Activated T-helper 2 cell treated with anti-CD3 and anti-CD28 coated beads, Interferon-gamma antibody, Interleukin-2, Interleukin-4, amounts not matched to agents 10 μg/mL and 5 μg/mL and 100 μg/mL, durations not matched to agents 14 hours and 24 hours and 36 hours (primary cell): ENCODE measurements around the gene CMIP. TPM values are rescaled to one million over a fixed set of nuclear protein-coding genes. Genes with fewer than 3 reads are reported as not detected.
A peak's percentile ranks its signal among the peaks of the same experiment; 100 is the strongest.

Experiments
- DNase-seq: peaks from one replicate; pipeline ENCODE4 v3.0.0; 2021; ENCODE audit warnings: low spot score
- H3K27ac Mint-ChIP-seq: one replicate; pipeline ENCODE4 v1.8.0; 2021; ENCODE audit warnings: mixed read lengths
- H3K27me3 Mint-ChIP-seq: one replicate; pipeline ENCODE4 v1.8.0; 2021; ENCODE audit warnings: low read depth, mixed read lengths
- H3K36me3 Mint-ChIP-seq: one replicate; pipeline ENCODE4 v1.8.0; 2021; ENCODE audit warnings: low read depth, mixed read lengths
- H3K4me1 Mint-ChIP-seq: one replicate; pipeline ENCODE4 v1.8.0; 2021; ENCODE audit warnings: low read depth, mixed read lengths
- H3K4me3 Mint-ChIP-seq: one replicate; pipeline ENCODE4 v1.8.0; 2021; ENCODE audit warnings: low read depth, mild to moderate bottlenecking, moderate library complexity, mixed read lengths
- H3K9me3 Mint-ChIP-seq: one replicate; pipeline ENCODE4 v1.8.0; 2021; ENCODE audit warnings: mixed read lengths
- intact Hi-C: fragments of 100-400 bp; cut with micrococcal nuclease; formaldehyde crosslinking; loops from one replicate; pipeline ENCODE4 v1.15.1; 2023
- total RNA-seq: library from RNA; stranded (reverse); gene quantifications from 2 replicates; pipeline ENCODE4 v1.2.3, GENCODE V29; 2022

CMIP gene
- total RNA-seq, 1 donor from 2014 or later, result 68.0 TPM

DNA sequence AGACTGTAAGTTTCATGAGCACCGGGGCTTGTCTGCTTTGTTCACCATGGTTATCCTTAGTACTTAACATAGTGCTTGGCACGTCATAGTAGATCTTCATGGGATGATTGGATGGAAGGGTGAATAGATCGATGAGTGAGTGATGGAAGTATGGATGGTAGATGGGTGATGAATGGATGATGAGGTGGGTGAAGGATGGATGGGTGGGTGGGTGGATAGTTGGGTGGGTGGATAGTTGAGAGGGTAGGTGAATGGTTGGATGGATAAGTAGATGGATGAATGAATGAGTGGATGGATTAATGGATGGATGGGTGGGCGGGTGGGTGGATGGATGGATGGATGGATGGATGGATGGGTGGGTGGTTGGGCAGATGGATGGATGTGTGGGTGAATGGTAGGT, 201.3 kb downstream of the CMIP start:
- Mint-ChIP-seq H3K9me3 (no peaks in the 10 kb centered on the region), H3K4me1 (peaks cover 21% of the 10 kb centered on the region), H3K27me3 (no peaks in the 10 kb centered on the region), H3K4me3 (no peak overlapping the region), H3K27ac (no peak overlapping the region), H3K36me3 (peaks cover 11% of the 10 kb centered on the region)
- intact Hi-C loops, result no loop called here
- no peak for DNase-seq

DNA sequence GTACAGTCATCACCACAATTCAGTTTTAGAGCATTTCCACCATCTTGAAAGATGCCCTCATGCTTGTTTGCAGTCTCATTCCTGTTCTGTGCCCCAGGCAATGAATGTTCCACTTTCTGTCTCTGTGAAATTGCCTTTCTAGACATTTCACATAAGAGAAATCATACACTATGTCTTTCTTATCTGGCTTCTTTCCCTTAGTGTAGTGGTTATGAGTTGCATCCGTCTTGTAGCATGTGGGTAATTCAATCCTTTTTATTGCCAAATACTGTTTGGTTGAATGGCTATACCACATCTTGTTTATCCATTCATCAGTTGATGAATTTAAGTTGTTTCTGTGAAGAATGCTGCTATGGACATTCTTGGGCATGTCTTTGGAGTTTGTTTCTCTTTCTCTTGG, 202.0 kb downstream of the CMIP start:
- DNase-seq, result no peak
- peaks cover 11% of the 10 kb centered on the region for H3K36me3 Mint-ChIP-seq
- no peak overlapping the region for H3K27ac Mint-ChIP-seq
- H3K4me1 Mint-ChIP-seq, result peaks cover 19% of the 10 kb centered on the region
- intact Hi-C loops, result no loop called here
- no peak overlapping the region for H3K4me3 Mint-ChIP-seq
- no peaks in the 10 kb centered on the region for H3K27me3 Mint-ChIP-seq
- H3K9me3 Mint-ChIP-seq, result no peaks in the 10 kb centered on the region

DNA sequence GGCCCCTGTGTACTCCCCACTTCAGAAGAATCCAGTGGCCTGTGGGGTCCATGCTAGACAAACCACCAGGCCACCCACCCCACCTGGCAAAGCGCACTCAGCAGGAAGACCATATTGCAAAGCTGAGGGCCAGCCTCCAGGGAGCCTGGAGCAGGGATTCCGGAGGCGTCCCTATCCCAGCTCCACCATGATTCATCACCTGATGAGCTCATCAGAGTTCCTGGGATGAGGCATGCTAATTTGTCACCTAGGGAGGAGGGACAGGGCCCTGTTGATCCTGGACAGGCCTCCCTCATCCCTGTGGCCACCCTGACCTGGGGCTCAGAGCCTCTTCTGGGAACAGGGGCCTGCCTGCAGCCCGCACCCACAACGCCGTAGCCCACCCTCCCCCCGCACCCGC, 202.9 kb downstream of the CMIP start:
- Mint-ChIP-seq H3K4me3 (no peak overlapping the region), H3K27ac (no peak overlapping the region), H3K9me3 (no peaks in the 10 kb centered on the region), H3K36me3 (peaks cover 10% of the 10 kb centered on the region), H3K4me1 (peaks cover 12% of the 10 kb centered on the region), H3K27me3 (no peaks in the 10 kb centered on the region)
- intact Hi-C loops, result no loop called here
- no peak for DNase-seq

DNA sequence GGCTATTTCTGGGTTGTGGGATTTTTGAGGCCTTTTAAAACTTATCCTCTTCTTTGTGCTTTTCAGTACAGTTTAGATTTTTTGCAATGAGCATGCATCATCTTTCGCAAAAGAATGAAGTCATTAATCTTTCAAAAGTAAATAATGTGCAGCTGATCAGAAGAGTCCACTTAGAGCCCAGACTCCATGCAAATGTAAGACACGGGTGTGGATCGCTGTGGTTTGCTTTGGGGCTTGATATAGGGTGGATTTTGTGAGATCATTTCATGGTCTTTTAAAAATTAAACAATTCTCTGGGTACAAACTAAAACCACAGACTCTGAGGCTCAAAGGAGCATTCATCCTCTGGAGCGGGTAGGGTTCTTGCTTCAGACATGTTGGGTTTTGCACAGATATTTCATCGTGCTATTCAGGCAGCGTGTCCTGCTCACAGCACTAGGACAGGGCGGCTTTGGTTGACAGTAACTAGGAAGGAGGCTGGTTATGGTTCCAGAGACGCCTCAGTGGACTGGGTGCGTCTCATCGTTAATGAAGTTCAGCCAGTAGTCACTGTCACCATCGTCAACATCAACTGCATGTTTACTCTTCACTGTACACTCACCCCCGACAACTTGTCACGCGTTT, 205.1 kb downstream of the CMIP start:
- Mint-ChIP-seq H3K27me3 (no peaks in the 10 kb centered on the region), H3K27ac (peak overlapping the region; percentile 29), H3K36me3 (peaks cover 18% of the 10 kb centered on the region), H3K4me1 (peaks cover 8% of the 10 kb centered on the region), H3K9me3 (no peaks in the 10 kb centered on the region), H3K4me3 (no peak overlapping the region)
- no peak for DNase-seq
- intact Hi-C loops, result no loop called here

DNA sequence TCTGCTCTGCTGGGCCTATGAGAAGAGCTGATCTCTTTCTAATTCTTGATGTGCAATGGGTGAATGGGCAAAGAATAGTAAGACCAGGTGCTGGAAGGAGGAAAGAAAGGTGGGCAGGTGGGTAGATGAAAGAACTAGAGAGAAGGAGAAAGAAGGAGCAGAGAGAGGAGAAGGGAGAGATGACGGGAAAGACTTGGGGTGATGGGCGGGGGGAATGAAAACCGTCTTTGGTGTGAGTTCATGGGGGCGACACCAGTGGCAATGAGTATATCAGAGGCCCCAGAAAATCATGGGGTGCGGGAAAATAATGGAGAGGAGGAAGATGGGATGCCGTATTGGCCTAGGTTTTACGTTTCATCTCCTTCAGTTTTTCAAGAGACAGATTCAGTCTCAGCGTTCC, 205.7 kb downstream of the CMIP start:
- intact Hi-C loops, result no loop called here
- Mint-ChIP-seq H3K27me3 (no peaks in the 10 kb centered on the region), H3K9me3 (no peaks in the 10 kb centered on the region), H3K27ac (no peak overlapping the region), H3K4me3 (no peak overlapping the region), H3K4me1 (peaks cover 8% of the 10 kb centered on the region), H3K36me3 (peaks cover 20% of the 10 kb centered on the region)
- no peak for DNase-seq

DNA sequence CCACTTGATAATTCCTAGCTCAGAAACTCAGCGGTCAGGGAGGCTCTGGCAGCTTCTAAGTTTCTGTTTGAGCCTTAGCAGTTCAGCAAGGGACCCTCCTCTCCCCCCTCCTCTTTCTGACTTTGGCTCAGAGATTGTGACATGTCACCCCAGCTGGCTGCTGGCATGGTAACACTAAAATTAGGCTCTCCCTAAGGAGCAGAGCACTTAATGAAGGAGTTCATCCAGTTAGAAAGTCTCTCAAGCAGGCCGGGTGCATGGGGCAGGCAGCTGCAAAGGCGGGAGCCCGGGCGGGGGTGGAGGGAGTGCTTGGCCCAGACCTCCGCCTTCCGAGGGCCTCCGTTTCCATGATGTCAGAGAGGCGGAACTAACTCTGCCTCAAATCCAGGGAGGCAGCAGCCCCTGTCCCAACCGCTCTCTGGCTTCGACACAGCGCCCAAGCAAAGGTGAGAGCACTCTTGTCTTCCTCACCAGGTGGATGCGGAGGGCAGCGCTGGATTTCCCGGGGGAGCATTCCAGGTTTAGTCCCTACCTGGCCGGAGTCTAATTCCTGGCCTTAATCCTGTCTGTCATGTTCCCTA, 206.5 kb downstream of the CMIP start:
- no peak overlapping the region for H3K4me3 Mint-ChIP-seq
- H3K36me3 Mint-ChIP-seq, result peaks cover 23% of the 10 kb centered on the region
- H3K27me3 Mint-ChIP-seq, result no peaks in the 10 kb centered on the region
- H3K27ac Mint-ChIP-seq, result no peak overlapping the region
- no peaks in the 10 kb centered on the region for H3K9me3 Mint-ChIP-seq
- no peak for DNase-seq
- H3K4me1 Mint-ChIP-seq, result peaks cover 10% of the 10 kb centered on the region
- intact Hi-C loops, result no loop called here

DNA sequence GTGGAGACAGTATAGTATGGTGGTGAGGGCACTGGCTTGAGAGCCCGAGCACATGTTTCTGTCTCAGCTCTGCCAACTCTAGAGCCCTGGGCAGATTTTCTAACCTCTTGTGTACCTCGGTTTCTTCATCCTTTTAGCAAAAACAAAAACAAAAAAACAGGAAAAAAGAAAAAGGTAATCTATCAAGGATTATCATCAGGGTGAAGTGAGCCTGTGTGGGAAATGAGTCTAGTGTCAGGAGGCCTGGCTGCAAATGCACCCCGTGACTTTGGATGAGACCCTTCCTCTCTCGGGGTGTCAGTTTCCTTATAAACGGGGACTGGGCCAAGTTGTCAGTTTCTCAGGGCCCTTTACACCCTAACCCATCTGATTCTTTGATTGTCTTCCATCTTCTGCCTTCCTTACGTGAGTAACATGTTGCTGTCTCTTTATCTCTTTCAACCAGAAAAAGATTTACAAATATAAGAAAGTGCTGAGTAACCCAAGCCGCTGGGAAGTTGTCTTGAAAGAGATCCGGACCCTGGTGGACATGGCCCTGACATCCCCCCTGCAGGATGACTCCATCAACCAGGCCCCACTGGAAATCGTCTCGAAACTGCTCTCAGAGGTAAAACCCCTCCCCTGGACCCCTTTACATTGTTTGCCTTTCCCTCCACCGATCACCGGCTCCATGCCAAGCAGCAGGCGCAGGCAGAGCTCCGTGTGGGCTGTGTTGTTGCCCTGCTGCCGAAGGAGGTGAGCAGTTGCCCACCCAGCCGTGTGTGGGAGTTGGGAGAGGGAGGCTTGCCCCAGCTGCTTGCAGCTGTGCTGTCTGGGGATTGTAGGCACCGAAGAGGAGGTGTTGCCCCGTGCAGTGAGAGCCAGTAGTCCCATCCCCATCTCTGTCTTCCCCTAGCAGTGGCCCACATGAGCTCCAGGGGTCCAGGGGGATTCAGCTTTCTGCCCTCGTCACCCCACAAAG, 207.4 kb downstream of the CMIP start:
- intact Hi-C loops, result no loop called here
- H3K4me1 Mint-ChIP-seq, result peaks cover 8% of the 10 kb centered on the region
- no peak overlapping the region for H3K27ac Mint-ChIP-seq
- no peaks in the 10 kb centered on the region for H3K27me3 Mint-ChIP-seq
- no peak for DNase-seq
- H3K36me3 Mint-ChIP-seq, result peaks cover 23% of the 10 kb centered on the region
- H3K4me3 Mint-ChIP-seq, result no peak overlapping the region
- H3K9me3 Mint-ChIP-seq, result no peaks in the 10 kb centered on the region

DNA sequence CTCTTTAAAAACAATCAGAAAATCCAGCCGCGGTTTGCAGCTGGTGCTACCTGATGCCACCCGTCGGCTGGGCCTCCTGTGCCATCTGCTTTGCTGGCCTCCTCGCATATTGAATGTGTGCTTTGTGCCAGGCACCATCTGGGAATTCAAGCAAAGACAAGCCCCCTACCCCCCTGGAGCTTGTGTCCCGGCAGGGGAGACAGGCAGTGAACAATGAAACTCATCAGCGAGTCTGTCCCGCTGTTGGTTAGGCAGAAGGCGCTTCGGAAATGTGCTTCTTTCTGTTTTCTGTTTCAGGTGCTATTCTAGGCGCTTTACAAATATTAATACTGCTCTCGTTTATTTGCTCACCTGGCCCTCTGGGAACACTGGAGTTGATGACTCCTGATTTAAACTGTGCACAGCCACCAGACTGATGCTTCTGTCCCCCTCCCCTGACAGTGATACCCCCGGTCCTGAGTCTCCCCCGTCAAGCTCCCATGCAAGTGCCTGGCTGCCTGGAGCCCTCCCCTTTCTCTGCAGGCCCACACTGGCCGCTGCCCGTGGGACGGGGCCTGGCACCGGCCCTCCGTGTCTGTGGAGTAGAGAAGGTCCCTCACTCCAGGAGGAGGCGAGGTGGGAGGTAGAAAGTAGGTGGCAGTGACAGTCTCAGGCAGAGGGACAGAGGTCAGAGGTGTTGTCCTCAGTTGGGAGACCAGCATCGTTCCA, 208.3 kb downstream of the CMIP start:
- Mint-ChIP-seq H3K36me3 (peaks cover 28% of the 10 kb centered on the region), H3K4me3 (no peak overlapping the region), H3K27me3 (no peaks in the 10 kb centered on the region), H3K4me1 (peaks cover 7% of the 10 kb centered on the region), H3K27ac (no peak overlapping the region), H3K9me3 (no peaks in the 10 kb centered on the region)
- no peak for DNase-seq
- intact Hi-C loops, result no loop called here

DNA sequence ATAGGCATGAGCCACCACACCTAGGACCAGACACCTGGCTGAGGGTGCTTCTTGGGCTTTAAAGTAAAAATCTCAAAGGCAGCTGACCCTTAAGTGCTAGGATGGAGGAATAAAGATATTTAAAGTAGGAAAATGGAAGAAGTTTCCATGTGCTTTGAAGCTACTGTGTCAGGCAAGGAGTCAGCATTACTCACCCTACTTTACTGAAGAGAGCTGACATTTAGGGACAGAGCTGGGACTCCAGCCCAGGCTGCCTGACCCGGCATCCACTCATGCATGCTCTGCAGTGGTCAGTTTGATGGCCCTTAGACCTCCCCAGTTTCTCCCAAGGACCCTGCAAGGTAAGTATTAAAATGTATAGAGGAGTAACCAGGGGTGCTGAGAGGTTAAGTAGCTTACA, 209.7 kb downstream of the CMIP start:
- H3K27me3 Mint-ChIP-seq, result no peaks in the 10 kb centered on the region
- no peak for DNase-seq
- H3K4me1 Mint-ChIP-seq, result peaks cover 3% of the 10 kb centered on the region
- H3K9me3 Mint-ChIP-seq, result no peaks in the 10 kb centered on the region
- no peak overlapping the region for H3K4me3 Mint-ChIP-seq
- peaks cover 32% of the 10 kb centered on the region for H3K36me3 Mint-ChIP-seq
- peak overlapping the region; percentile 56 for H3K27ac Mint-ChIP-seq
- intact Hi-C loops, result no loop called here

DNA sequence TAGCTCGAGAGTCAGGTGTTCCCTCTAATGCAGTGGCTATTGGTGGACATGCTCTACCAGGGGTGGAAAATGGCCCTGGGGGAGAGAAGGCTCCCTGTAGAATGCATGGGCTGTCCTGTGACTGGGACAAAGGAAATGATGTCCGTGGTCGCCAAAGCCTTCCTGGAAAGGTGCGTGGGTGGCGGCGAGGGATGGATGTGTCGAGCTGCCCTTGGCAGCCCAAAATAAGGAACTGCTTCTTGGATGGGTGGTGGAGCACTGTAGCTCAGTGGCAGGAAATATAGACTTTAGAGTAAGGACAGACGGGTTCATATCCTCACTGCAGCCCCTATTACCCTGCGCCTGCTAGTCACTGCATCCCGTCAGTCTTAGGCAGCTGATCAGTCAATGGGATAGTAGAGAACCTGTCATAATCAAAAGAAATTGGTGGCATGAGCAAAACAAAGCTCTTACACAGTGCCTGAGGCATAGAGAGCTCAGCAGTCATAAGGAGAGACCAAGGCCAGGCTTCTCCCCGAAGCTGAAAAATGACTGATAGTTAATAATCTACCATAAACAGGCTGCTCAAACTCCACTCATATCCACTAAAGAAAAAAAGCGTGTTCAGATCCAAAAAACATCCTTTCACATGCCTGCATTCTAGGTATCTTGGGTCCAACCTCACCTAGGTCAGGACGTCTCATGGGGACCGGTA, 211.0 kb downstream of the CMIP start:
- Mint-ChIP-seq H3K36me3 (peaks cover 34% of the 10 kb centered on the region), H3K4me1 (peaks cover 2% of the 10 kb centered on the region), H3K27me3 (no peaks in the 10 kb centered on the region), H3K27ac (no peak overlapping the region), H3K9me3 (no peaks in the 10 kb centered on the region), H3K4me3 (no peak overlapping the region)
- no peak for DNase-seq
- intact Hi-C loops, result no loop called here

DNA sequence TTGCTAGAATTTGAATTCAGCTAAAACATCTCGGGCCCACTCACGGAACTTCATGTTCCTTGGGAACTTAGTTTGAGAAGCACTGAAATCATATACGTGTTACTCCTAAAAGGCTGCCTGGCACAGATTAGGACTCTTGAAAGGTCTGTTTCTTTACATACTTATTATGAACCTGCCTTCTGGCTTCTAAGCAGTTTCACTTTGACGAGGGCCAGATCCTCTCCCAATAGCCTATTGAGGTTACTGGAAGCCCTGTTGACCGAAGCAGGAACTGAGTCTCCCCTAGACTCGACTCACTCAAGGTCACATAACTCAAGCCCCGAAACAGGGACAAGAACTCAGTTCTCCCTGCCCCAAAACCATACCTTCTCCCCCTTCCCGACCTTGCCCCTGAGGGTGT, 212.6 kb downstream of the CMIP start:
- H3K9me3 Mint-ChIP-seq, result no peaks in the 10 kb centered on the region
- H3K27me3 Mint-ChIP-seq, result no peaks in the 10 kb centered on the region
- H3K27ac Mint-ChIP-seq, result peak overlapping the region; percentile 15
- peaks cover 2% of the 10 kb centered on the region for H3K4me1 Mint-ChIP-seq
- intact Hi-C loops, result no loop called here
- no peak for DNase-seq
- H3K4me3 Mint-ChIP-seq, result no peak overlapping the region
- peaks cover 40% of the 10 kb centered on the region for H3K36me3 Mint-ChIP-seq

DNA sequence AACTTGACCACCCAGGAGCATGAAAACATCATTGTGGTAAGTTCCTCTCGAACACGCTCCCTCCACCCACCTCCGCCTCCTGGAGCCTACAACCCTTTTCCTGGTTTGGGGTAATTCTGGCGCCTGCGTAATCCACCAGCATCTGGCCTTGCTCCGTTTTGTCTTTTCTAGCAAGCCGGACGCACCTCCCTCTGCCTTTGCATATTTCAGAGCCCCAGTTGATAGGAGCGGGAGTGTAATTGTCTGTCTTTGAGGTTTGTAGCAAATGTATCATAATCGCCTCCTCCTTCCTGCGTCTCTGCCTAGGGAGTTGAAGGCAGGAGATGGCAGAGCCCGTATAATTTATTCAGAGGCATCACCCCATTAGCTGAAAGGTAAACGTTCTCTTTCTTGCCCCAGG, 213.2 kb downstream of the CMIP start:
- Mint-ChIP-seq H3K4me3 (no peak overlapping the region), H3K4me1 (peaks cover 2% of the 10 kb centered on the region), H3K36me3 (peaks cover 42% of the 10 kb centered on the region), H3K9me3 (no peaks in the 10 kb centered on the region), H3K27me3 (no peaks in the 10 kb centered on the region), H3K27ac (peak overlapping the region; percentile 15)
- DNase-seq, result no peak
- intact Hi-C loops, result no loop called here
